Gastrocnemius medialis (tissue), 4 donors: ENCODE results near the gene ACHE. TPM values are rescaled to one million over a fixed set of nuclear protein-coding genes. Genes with fewer than 3 reads are reported as not detected.
"Not testable (repeated sequence)": the region's sequence is repeated elsewhere in the genome, so short reads cannot be mapped to it uniquely, and the experiment has no call there.

Experiments
- ATAC-seq, 2 donors: fragments of 150-250 bp; one replicate each; pipeline ENCODE4 v1.9.1; 2016
- DNase-seq, 2 donors: peaks; one replicate each; pipeline ENCODE4 v3.0.0-alpha.2; 2019
- H3K27ac ChIP-seq, 4 donors: fragments of 200-600 bp; sonication (generic); 1 replicate in 1 of 4; 2 replicates in 3 of 4; pipeline ENCODE4 v1.5.1; 2016 to 2018; ENCODE audit warnings: mild to moderate bottlenecking in 2 of 4, moderate library complexity in 1 of 4
- H3K27me3 ChIP-seq, 3 donors: fragments of 200-600 bp; sonication (generic) in 2 of 3; 1 replicate in 1 of 3; 2 replicates in 2 of 3; pipeline versions ENCODE4 v1.5.1 to v1.6.0; 2016 to 2019; ENCODE audit warnings: mild to moderate bottlenecking in 1 of 3, moderate library complexity in 1 of 3
- H3K36me3 ChIP-seq, 2 donors: fragments of 200-600 bp; sonication (generic) in 1 of 2; one replicate each; pipeline ENCODE4 v1.5.1; 2017 to 2018
- H3K4me1 ChIP-seq, 2 donors: fragments of 200-600 bp; sonication (generic) in 1 of 2; one replicate each; pipeline ENCODE4 v1.5.1; 2016 to 2017; ENCODE audit warnings: mild to moderate bottlenecking in 2 of 2
- H3K4me3 ChIP-seq, 4 donors: fragments of 200-600 bp; sonication (generic) in 3 of 4; 1 replicate in 1 of 4; 2 replicates in 3 of 4; pipeline ENCODE4 v1.5.1; 2016 to 2019; ENCODE audit warnings: mild to moderate bottlenecking in 2 of 4
- H3K9me3 ChIP-seq, 3 donors: fragments of 200-600 bp; sonication (generic) in 2 of 3; 1 replicate in 1 of 3; 2 replicates in 2 of 3; pipeline ENCODE4 v1.5.1; 2016 to 2019
- POLR2A ChIP-seq, 2 donors: fragments of 450-650 bp; IDR thresholded peaks; one replicate each; pipeline ENCODE4 v1.6.1; 2017; ENCODE audit warnings: antibody characterized with exemption in 2 of 2, mild to moderate bottlenecking in 2 of 2, moderate library complexity in 2 of 2
- in situ Hi-C, 4 donors: fragments of 200-750 bp; cut with MboI; loops; one replicate each; pipeline versions ENCODE4 v1.15.0 to v1.8.0; 2017; ENCODE audit warnings: low sequenced_read_pairs in 4 of 4
- intact Hi-C: fragments of 100-400 bp; cut with DNase I; formaldehyde crosslinking; loops from one replicate; pipeline ENCODE4 v1.15.1; 2023; ENCODE audit warnings: low total_unique reads
- total RNA-seq, 4 donors: library from RNA; depleted of rRNA; stranded (reverse); fragments of >200 nt; gene quantifications; one replicate each; pipeline versions ENCODE4 v1.1.0 to v1.2.3, GENCODE V29; 2016
- TF ChIP-seq, protein P1 (sequence below), 5 experiments: fragments of 450-650 bp in 3 of 5; fragments of 200-600 bp in 2 of 5; sonication (generic) in 2 of 5; IDR thresholded peaks in 4 of 5; conservative IDR thresholded peaks in 1 of 5; 1 replicate in 4 of 5; 2 replicates in 1 of 5; pipeline ENCODE4 v1.5.1; 2016 to 2019; ENCODE audit warnings: antibody characterized with exemption in 5 of 5, mild to moderate bottlenecking in 3 of 5, moderate library complexity in 3 of 5

ACHE gene
- total RNA-seq, 4 donors from 2014 or later = 6.5 to 59.5 (median 11.4) TPM

GRCh38 chr7:100914879-100915447, 19.3 kb upstream of the ACHE start:
- Histone ChIP-seq H3K4me1 (peaks cover 0 to 3% of the 10 kb centered on the region in 2 donors), H3K9me3 (no peaks in the 10 kb centered on the region), H3K27me3 (no peaks in the 10 kb centered on the region), H3K27ac (no peak overlapping the region), H3K36me3 (no peaks in the 10 kb centered on the region), H3K4me3 (no peak overlapping the region)
- DNase-seq (no peak), ATAC-seq (no peak)
- intact Hi-C loops (no loop called here), in situ Hi-C loops (no loop called here)
- no peak for TF ChIP-seq POLR2A (IDR thresholded peaks at IDR 0.05)
- TF ChIP-seq, protein P1, sequence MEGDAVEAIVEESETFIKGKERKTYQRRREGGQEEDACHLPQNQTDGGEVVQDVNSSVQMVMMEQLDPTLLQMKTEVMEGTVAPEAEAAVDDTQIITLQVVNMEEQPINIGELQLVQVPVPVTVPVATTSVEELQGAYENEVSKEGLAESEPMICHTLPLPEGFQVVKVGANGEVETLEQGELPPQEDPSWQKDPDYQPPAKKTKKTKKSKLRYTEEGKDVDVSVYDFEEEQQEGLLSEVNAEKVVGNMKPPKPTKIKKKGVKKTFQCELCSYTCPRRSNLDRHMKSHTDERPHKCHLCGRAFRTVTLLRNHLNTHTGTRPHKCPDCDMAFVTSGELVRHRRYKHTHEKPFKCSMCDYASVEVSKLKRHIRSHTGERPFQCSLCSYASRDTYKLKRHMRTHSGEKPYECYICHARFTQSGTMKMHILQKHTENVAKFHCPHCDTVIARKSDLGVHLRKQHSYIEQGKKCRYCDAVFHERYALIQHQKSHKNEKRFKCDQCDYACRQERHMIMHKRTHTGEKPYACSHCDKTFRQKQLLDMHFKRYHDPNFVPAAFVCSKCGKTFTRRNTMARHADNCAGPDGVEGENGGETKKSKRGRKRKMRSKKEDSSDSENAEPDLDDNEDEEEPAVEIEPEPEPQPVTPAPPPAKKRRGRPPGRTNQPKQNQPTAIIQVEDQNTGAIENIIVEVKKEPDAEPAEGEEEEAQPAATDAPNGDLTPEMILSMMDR (IDR thresholded peaks at IDR 0.05 in 4 of 5, conservative IDR thresholded peaks at IDR 0.05 in 1 of 5) = no peak

DNA sequence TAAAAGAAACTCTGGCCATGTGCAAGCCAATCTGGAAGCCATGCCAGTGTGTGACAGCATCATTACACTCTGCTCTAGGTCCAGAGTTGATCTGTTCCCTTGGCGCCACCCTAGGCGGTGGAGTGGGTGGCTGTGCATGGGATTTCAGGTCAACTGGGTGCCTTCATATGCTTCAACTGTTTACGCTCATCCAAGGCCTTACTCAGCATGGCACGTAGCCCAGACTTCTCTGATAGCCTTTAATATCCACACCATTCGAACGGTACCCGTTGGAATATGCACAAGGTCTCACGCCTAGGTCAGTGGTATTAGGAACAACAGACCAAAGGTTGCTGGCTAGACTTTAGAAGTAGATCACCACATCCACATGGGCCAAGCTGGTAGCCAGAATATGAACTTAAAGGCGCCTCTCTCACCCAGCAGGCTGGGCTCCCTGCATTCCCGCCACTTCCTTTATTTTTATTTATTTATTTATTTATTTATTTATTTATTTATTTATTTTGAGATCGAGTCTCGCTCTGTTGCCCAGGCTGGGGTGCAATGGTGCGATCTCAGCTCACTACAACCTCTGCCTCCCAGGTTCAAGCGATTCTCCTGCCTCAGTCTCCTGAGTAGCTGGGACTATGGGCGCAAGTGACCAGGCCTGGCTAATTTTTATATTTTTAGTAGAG, 18.7 kb upstream of the ACHE start:
- H3K36me3 ChIP-seq = no peaks in the 10 kb centered on the region
- TF ChIP-seq, protein P1 (IDR thresholded peaks at IDR 0.05 in 4 of 5, conservative IDR thresholded peaks at IDR 0.05 in 1 of 5) = no peak
- TF ChIP-seq POLR2A (IDR thresholded peaks at IDR 0.05) = no peak
- no peak overlapping the region for H3K4me3 ChIP-seq
- in situ Hi-C loops = no loop called here
- intact Hi-C loops = no loop called here
- peaks cover 0 to 3% of the 10 kb centered on the region in 2 donors for H3K4me1 ChIP-seq
- DNase-seq = no peak
- no peaks in the 10 kb centered on the region for H3K27me3 ChIP-seq
- ATAC-seq = no peak
- no peak overlapping the region for H3K27ac ChIP-seq
- H3K9me3 ChIP-seq = no peaks in the 10 kb centered on the region

GRCh38 chr7:100911484-100911883, 15.8 kb upstream of the ACHE start:
- no peak for DNase-seq
- TF ChIP-seq, protein P1 (IDR thresholded peaks at IDR 0.05 in 4 of 5, conservative IDR thresholded peaks at IDR 0.05 in 1 of 5) = no peak
- no peak for TF ChIP-seq POLR2A (IDR thresholded peaks at IDR 0.05)
- Histone ChIP-seq H3K4me3 (no peak overlapping the region), H3K9me3 (no peaks in the 10 kb centered on the region), H3K27me3 (no peaks in the 10 kb centered on the region), H3K36me3 (no peaks in the 10 kb centered on the region), H3K4me1 (peaks cover 0 to 3% of the 10 kb centered on the region in 2 donors), H3K27ac (no peak overlapping the region)
- in situ Hi-C loops = no loop called here
- ATAC-seq = no peak
- intact Hi-C loops = no loop called here

DNA sequence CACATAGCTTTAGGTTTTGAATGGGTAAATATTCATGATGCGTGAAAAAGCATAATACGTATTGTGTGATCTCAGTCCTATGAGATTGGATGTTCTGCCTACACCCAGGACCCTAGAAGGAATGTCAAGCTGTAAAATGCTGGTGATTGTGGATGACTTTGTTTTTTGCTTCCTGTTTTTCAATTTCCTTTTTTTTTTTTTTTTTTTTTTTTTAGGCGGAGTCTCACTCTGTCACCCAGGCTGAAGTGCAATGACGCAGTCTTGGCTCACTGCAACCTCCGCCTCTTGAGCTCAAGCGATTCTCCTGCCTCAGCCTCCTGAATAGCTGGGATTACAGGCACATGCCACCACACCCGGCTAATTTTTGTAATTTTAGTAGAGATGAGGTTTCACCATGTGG, 14.8 kb upstream of the ACHE start:
- ATAC-seq, H3K4me3 ChIP-seq, H3K9me3 ChIP-seq, H3K4me1 ChIP-seq, intact Hi-C loops, H3K27ac ChIP-seq, H3K36me3 ChIP-seq, DNase-seq, H3K27me3 ChIP-seq, in situ Hi-C loops: not testable (repeated sequence)

DNA sequence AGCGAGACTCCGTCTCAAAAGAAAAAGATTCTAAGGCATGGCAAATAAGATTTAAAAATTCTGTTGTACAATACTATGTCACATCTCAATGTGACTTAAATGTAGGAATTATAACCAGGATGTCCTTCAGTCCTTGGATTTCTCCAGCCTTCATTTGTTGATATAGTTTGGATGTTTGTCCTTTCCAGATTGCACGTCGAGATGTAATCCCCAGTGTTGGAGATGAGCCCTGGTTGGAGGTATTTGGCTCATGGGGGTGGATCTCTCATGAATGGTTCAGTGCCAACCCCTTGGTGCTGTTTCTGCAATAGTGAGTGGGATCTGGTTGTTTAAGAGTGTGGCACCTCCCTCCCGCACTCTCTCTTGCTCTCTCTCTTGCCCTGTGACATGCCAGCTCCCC, 12.8 kb upstream of the ACHE start:
- H3K9me3 ChIP-seq = no peaks in the 10 kb centered on the region
- intact Hi-C loops = no loop called here
- H3K27ac ChIP-seq = no peak overlapping the region
- in situ Hi-C loops = loop anchor here in 1 of 4 donors (5.0 kb wide), 1 partner anchor 144 kb away; no protein-coding TSS in a partner anchor
- no peaks in the 10 kb centered on the region for H3K4me1 ChIP-seq
- H3K36me3 ChIP-seq = no peaks in the 10 kb centered on the region
- no peak for ATAC-seq
- no peak for TF ChIP-seq POLR2A (IDR thresholded peaks at IDR 0.05)
- TF ChIP-seq, protein P1 (IDR thresholded peaks at IDR 0.05 in 4 of 5, conservative IDR thresholded peaks at IDR 0.05 in 1 of 5) = no peak
- DNase-seq = no peak
- H3K4me3 ChIP-seq = no peak overlapping the region
- H3K27me3 ChIP-seq = no peaks in the 10 kb centered on the region
